Posterior cingulate gyrus (tissue), 11 donors: ENCODE results near the gene IL3.
A peak's percentile ranks its signal among the peaks of the same experiment; 100 is the strongest.

Source experiments
- DNase-seq, 10 donors: peaks; one replicate each; pipeline versions ENCODE4 v3.0.0 to v3.0.0-alpha.2; 2020 to 2021; ENCODE audit warnings: mixed read lengths in 3 of 10
- intact Hi-C: fragments of 100-400 bp; cut with DNase I; formaldehyde crosslinking; loops from one replicate; pipeline ENCODE4 v1.15.1; 2023

Gene IL3, protein sequence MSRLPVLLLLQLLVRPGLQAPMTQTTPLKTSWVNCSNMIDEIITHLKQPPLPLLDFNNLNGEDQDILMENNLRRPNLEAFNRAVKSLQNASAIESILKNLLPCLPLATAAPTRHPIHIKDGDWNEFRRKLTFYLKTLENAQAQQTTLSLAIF

DNA sequence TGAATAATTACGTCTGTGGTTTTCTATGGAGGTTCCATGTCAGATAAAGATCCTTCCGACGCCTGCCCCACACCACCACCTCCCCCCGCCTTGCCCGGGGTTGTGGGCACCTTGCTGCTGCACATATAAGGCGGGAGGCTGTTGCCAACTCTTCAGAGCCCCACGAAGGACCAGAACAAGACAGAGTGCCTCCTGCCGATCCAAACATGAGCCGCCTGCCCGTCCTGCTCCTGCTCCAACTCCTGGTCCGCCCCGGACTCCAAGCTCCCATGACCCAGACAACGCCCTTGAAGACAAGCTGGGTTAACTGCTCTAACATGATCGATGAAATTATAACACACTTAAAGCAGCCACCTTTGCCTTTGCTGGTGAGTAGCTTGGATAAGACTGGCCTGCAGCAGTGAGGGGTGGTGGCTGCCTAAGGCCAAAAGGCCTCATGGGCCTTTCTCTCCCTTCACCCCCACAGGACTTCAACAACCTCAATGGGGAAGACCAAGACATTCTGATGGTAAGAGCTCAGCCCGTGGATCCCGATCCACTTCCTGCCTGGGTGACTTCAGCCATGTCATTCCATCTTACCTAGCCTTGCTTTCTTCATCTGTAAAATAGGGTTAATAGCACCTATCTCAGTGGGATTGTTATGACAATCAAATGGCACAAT lies at the start of gene IL3:
TSS of gene IL3 (plus strand) at position 155 of the 661 bp plus-strand sequence. CDS start at position 207, 52 bp downstream.
- peak in 5 of 10 donors; percentile 1 to 64 (median 29) for DNase-seq
- intact Hi-C loops: loop anchor here (5.0 kb wide), 1 partner anchor 473 kb away; no protein-coding TSS in a partner anchor

DNA sequence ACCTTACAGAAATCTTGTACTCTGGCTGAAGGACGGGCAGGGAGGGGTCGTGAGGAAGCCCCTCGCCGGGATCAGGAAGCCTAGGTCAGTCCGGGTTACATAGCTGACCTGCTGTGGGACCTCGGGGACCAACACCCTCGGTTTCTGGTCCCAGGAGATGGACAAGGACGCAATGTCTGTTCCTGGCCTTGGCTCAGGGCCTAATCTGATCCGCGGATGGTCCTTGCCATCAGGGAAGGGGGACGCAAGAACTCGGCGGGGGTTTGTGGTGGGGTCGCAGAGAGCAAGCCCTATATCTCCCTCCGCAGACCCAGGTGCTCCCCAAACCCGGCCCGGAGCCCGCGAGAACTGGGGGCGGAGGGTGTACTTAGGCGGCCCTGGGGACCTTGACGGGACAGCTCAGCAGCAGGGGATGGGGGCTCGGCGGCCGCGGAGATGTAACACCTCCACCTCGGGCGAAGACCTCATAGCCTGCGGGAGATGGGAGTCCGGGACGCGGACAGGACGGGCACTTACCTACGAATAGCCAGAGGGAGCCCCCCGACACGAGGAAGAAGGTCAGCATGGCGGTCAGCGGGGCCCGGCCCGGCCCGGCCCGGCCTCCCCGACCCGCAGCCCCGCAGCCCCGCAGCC lies 49.4 kb upstream of the IL3 start:
- intact Hi-C loops: loop anchor here (5.0 kb wide), 1 partner anchor 569 kb away; no protein-coding TSS in a partner anchor
- peak in 1 of 10 donors; percentile 70 for DNase-seq

DNA sequence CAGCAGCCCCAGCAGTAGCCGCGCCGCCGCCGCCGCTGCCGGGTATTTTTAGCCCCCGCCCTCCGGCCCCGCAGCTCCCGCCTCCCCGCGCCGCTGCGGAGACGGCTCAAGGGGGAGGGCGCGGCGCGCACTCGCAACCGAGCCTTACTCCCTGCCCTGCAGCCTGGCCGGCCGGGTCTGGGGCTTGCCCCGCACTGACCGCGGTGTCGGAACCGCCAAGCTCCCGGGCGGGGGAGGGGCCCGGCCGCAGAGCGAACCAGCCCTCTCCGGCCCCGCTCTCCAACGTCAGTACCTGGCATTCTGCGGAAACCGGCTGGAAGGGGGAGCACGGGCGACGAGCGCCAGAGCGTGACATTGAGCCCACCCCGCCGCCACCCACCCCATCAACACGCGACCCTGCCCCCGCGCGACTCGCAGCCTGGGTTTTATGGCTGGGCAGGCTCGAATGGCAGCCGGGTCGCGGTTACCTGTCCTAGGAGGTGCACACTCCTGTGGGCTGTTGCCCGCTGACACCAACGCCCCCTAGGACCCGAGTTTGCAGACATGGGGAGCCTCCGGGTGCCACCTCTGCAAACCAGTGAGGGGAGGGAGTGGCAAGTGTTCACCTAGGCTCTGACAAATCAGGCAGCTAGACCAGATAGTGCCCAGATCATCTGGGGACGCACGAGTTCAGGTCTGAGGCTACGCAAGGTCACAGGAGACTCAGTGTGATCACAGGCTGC lies 48.7 kb upstream of the IL3 start, which contains the start of gene ACSL6:
TSS of gene ACSL6 (minus strand) at position 37 of the 722 bp plus-strand sequence. CDS start 105 bp downstream, outside the sequence.
- peak in 9 of 10 donors; percentile 60 to 95 (median 66) for DNase-seq
- intact Hi-C loops: loop anchor here (5.0 kb wide), 1 partner anchor 569 kb away; no protein-coding TSS in a partner anchor

DNA sequence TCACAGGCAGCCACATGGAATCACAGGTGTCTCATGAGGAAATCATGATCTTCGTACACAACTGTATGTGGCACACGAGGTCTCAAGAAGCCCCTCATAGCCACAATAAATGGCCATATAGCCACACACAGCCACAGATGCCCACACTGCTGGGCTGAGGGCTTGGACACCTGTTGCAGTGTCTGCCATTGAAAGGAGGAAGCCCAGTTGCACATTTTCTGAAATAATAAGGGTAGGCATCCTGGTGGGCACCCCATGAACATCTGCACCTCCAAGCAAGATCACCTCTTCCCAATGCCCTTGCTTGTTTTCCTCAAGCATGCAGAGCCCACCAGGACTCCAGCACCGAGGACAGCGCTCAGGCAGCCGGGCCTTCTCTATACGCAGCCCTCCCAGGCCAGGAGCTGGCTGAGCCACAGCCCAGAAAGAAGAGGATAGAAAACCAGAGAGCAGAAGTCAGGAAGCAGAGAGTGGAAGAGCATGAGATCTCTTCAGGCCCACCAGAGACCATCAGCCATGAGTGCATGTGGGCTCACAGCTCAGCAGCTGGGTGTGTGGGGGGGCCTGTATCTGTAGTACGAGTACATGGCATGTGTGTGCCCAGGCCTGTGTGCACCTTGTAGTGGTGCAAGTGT lies 48.0 kb upstream of the IL3 start:
- intact Hi-C loops: loop anchor here (5.0 kb wide), 1 partner anchor 570 kb away; no protein-coding TSS in a partner anchor

DNA sequence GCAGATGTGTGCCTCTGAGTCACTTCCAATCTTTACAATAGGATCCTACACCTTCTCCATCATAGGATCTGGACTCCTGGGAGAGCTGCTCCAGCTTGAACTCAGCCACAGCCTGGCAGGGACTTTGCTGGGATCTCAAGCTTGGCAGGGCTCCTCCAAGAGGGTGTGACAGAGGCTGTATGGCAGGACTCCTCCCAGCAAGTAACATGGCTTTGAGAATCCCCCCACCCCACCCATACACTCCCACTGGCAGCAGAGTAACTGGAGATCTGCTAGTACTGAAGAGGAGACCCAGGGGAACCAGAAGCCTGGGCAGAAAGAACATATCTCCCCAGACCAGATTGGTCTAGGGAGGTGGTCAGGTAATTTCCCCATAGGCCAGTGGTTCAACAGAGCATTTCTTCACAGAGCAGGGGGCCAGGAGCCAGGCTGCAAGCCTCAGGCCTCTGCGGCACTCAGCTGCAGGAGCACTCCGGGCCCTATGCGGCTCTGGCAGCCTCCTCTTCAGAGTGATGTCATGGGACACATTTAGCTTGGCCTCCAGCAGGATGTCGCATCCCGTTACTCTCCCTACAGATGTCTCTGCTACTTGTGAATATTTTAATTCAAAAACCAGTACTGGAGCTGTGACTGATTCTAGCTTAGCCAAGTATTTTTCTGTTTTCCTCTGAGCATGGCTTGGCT lies 47.3 kb upstream of the IL3 start:
- intact Hi-C loops: loop anchor here (5.0 kb wide), 1 partner anchor 571 kb away; no protein-coding TSS in a partner anchor
- peak in 7 of 10 donors; percentile 5 to 94 (median 61) for DNase-seq

More for the DNA sequence above, 48.0 kb upstream of the IL3 start:
- DNase-seq: peak in 2 of 10 donors; percentile 42 to 84

DNA sequence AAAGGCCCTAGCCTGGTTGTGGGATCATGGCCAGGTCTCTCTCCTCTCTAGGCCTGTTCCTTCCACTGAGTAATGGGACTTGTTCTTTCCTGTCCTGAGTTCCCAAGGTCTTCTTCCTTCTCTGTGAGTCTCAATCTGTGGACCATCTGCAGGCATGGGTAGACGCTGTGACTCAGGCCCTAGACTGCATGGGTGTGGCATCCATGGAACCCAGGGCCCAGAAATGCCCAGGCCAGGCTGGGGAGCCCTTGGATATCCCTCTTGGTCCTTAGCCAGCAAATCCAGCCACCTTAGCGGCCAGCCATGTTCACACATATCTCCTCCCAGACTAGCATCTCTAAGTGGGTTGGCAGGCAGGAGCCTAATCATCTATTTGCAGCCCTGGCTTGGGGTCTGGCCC lies 46.7 kb upstream of the IL3 start:
- peak in 1 of 10 donors; percentile 75 for DNase-seq
- intact Hi-C loops: loop anchor here (5.0 kb wide), 1 partner anchor 571 kb away; no protein-coding TSS in a partner anchor

DNA sequence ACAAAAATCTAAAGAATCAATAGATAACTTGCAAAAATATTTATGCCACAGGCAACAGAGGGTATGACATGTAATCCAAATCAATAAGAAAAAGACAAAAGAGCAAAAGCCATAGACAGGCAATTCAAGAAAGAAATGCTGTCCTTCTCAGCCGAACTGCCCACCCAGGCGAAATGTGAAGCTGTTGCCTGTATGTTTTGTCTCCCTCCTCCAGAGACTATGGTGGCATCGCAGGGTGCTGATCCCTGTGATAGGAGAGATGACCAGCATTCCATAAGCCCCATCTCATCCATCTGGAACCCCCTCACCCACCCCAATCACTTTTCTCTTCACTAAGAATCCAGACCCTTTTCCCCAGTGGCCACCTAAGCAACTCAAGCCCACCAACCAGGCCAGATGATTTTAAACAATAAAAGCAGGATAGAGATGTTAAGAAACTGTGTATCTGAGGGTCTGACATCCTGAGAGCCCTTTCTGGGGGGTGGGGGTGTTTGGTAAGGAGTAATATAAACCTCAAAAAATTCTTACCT lies 43.7 kb upstream of the IL3 start:
- no peak for DNase-seq
- intact Hi-C loops: no loop called here

DNA sequence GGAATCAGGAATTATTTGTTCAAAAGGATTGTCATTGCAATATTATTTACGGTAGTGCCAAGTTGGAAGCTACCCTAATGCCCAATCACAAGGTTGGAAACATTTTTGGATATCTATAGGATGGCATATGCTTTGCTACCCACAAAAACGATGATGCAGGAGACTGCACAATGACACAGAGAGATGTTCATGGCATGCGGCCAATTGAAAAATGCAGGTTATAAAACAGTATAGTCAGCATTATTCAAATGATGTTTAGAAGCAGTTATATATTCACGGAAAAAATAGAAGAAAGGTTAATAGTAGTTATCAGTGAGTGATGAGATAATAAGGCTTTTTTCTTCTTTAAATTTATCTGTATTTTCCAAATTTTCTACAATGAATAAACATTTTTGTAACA lies 43.1 kb upstream of the IL3 start:
- intact Hi-C loops: no loop called here

DNA sequence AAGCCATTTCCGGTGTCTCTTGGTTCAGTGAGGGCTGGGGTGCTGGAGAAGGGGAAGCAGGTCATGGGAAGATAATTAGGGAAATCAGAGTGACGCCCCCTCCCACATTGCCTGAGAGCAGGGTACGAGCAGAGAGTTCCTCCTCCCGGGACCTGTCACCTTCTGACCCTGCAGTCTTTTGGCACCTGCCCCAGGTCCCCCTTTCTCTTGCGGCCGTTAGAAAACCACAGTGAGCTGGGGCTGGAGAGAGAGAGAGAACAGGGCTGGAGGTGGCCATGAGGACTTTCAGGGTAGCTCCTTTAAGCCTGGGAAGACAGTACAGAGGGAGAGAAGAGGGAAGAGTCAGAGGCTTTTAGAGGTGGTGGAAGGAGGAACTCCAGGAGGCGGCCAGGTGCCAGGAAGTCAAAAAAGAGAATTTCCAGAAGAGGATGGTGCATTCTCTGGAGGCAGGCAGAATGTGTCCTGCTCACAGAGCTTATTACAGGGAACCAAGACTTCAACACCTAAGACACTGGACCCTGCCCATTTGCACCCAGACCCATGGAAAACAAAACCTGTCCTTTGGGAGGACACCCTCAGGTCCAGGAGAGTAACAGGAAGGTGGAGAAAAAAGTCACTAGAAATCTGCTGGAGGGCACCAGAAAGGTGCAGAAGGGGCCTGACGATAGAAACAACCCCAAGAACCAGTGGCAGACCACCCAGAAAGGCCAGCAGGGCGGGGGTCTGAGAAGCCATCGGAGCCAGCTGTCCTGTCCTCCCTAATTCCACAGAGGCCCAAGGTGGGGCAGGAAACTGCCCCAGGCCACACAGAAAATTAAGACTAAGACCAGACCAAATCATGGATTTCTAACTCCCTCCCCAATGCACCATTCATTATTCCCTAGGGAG lies 42.5 kb upstream of the IL3 start:
- intact Hi-C loops: no loop called here
- DNase-seq: peak in 1 of 10 donors; percentile 79

More for the DNA sequence above, 43.1 kb upstream of the IL3 start:
- DNase-seq: no peak

DNA sequence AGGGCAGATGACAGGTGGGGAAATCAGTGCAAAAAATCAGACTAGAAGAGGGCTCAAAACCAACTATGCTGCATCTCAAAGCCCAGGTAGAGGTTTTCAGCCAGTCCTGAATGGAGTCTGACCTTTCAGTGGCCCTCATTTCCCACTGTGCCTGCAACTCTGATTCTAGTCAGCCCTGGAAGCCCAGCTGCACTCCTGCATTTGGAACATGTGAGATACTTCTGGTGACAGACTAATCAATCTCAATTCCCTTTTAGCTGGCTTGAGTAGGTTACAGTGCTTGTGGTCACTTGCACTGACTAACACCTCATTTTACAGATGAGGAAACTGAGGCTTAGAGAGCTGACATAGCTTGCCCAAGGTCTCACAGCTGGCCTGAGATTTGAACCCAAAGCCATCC lies 41.1 kb upstream of the IL3 start:
- intact Hi-C loops: no loop called here
- no peak for DNase-seq

DNA sequence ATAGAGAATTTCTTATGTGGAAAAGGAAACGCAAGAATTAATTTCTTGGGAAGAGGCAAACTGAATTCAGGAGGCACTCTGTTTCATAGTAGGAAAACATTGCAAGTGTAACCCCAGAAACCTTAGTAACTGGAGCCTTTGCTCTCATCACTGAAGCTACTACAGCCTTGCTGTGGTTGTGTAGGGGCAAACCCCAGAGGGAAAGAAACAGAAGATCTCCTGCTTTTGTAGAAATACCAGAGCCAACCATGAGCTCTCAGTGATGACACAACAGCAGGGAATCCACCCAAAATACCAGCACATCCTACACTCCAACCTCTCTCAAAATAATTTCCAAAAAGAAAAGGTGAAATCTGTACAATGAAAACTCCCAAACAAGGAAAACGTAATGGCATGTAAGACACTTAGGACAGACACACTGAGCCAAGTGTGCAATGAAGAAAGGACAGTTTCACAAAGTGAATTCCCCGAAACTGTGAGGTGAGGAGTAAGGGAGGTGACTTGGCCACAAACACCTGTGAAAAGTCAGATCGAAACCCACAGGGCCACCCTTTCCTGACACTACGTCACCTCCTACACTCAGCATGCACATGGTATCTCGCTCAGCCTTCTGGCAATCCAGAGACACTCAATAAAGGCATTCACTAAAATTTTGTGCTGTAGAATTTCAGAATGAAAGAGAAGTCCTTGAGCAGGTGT lies 40.4 kb upstream of the IL3 start:
- peak in 1 of 10 donors; percentile 48 for DNase-seq
- intact Hi-C loops: no loop called here

DNA sequence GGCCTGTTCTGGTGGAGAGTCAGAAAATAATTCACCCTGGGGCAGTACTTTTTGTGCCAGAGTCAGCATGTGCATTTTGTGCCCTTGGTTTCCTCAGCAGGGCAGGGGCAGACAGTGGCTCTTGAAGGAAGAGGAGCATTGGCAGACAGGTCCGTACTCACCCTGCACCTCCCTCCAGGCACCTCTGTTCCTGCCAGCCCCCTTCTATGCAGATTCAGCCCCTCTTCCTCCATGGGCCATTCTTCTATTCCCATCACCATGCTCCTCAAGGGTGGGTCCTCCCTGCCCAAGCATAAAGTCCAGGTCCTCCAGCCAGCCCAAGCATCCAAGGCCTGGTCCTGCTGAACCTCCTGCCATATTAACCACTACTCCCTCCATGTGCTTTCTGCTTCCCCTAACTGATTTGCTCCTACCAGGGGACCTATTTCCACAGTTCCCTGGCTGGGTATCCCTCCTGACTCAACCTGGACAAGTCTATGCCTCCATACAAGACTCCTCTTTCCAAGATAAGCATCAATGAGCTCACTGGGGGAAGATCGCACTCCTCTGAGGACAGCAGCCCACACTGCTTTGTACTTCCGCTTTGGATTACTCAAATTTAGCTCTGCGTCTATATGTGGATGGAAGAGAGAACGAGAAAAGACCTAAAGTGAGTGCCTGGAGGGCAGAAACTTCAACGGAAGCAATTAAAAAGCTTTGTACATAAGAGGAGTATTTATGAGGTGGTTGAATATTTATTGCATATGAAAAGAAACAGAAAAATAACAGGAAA lies 39.7 kb upstream of the IL3 start:
- intact Hi-C loops: no loop called here
- DNase-seq: peak in 1 of 10 donors; percentile 28

DNA sequence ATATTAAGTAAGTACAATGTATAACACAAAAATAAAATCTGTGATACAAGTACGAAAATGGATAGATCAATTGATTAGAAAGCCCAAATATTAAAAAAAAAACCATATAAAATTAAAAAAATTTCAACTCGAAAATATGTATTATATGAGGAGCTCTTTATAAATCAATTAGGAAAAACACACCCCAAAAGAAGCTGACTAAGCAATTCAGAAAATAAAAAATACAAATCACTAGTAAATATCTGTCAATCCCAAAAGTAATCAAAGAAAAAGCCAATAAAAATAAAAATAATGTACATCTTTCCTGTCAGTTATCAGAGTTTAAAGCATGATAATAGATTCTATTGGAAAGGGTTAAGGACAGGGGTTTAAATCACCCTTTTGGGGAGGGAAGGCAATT lies 38.8 kb upstream of the IL3 start:
- DNase-seq: no peak
- intact Hi-C loops: no loop called here

DNA sequence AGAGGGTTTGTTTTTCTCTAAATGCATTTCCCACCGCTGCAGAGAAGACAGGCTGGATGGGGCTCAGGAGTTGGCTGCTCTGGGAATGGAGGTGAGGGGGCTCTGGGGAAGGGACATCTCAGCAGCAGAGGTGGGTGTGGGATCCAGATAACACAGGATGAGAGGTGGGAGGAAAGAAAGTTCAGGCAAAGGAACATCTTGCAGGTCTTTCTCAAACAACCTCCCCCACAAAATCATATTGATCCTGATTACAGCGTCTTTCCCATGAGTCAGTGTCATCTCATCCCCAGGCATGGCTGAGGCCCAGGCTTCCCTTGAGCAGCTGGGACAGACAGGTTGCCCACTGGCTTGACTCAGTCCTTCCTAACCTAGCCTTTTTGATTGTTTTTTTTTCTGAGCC lies 37.7 kb upstream of the IL3 start:
- intact Hi-C loops: no loop called here
- peak in 2 of 10 donors; percentile 33 to 67 for DNase-seq

DNA sequence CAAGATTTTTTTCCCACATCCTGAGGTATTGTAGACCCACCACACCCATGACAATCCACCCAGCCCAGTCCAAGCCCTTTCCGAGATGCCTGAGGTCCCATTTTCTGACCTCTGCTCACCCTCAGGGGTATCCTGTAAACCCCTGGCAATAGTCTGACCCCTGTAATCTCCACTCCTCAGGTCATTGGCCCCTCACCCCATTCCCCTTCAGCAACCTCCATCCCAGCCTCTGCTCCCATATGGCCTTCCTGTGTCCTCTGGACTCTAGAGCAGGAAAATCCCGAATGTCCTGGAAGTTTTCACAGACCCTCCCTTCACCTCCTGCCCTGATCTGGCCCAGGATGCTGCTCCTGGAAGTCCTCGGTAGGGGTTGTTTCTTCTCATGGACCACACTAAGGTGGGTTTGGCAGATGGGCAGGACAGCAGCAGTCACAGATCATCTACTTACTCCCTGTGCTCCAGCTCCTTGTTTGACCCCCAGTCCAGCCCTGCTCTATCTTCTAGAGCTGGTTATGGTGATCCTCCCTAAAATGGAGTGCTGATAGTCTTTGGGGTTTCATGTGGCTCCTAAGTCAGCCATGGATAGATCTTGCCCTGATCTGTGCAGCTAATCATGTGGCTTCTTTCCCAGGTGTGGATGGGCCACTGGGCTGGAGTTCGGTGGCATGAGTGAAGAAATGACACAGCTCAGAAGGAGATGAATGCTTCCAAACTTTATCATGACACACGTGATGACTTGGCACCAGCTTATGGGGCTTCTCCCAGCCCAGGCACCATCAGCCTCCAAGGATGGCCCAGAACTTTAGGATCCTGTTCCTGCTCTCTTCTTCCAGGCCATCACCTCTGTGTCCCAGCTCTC lies 37.0 kb upstream of the IL3 start:
- intact Hi-C loops: no loop called here
- DNase-seq: peak in 1 of 10 donors; percentile 27

DNA sequence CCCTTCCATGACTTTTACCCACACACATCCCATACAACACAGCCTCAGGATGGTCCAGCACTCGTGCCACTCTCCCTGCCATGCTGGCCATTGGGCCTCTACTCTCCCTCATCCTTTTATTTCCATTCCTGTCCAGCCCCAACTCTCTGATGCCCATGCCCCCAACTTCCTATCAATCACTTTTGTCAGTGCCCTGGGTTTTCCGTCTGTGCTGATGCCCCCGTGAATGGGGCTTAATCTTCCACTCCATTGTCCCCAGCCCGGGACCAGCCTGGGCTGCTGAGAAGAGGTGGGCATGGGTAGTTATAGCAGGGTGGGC lies 36.4 kb upstream of the IL3 start:
- intact Hi-C loops: no loop called here
- DNase-seq: peak in 1 of 10 donors; percentile 53
